GM12878 (cell line): Measurements from ENCODE around the gene MALSU1. TPM values are rescaled to one million over a fixed set of nuclear protein-coding genes. Genes with fewer than 3 reads are reported as not detected.

Experiments used
- ATAC-seq: fragments of 200-7000 bp; cut with Tn5 transposase; 3 replicates; pipeline ENCODE4 v1.9.1; 2020; ENCODE audit warnings: mild to moderate bottlenecking, moderate library complexity
- BruUV-seq: library from RNA; stranded (reverse); fragments of 400-500 nt; replicated peaks from 2 replicates; lab custom pipeline; 2021; lab: Mats Ljungman, UMichigan
- CTCF ChIA-PET: fragments of 300-600 bp; sonication (Branson Sonifier 250); formaldehyde crosslinking; extraction: SDS; loops from one replicate; lab custom pipeline; 2021; ENCODE audit warnings: inconsistent platforms; lab: Yijun Ruan, JAX
- POLR2A ChIA-PET: fragments of 350-600 bp; formaldehyde crosslinking; extraction: SDS; loops from one replicate; lab custom pipeline; 2021; ENCODE audit warnings: inconsistent platforms; lab: Charles Lee
- RAD21 ChIA-PET: fragments of 300-600 bp; sonication (Branson Sonifier 250); formaldehyde crosslinking; loops from one replicate; lab custom pipeline; 2023; ENCODE audit warnings: antibody characterized with exemption; ENCODE audit not compliant: unreplicated experiment; lab: Charles Lee
- SMC1A ChIA-PET: fragments of 300-600 bp; sonication (Branson Sonifier 250); formaldehyde crosslinking; loops from one replicate; lab custom pipeline; 2023; ENCODE audit not compliant: unreplicated experiment, uncharacterized antibody; lab: Charles Lee
- DNase-seq: peaks from one replicate; pipeline ENCODE4 v3.0.0-alpha.2; 2011; ENCODE audit warnings: low read depth, low spot score
- FAIRE-seq: peaks from 3 replicates; lab custom pipeline; 2011; peaks lifted over from hg19 to GRCh38; lab: Jason Lieb, UNC
- H2AFZ ChIP-seq: 2 replicates; pipeline ENCODE4 v1.6.0; 2011; ENCODE audit warnings: low read depth, low read length, control low read depth; ENCODE audit not compliant: control insufficient read depth
- H3K27ac ChIP-seq: 2 replicates; pipeline ENCODE4 v1.5.1; 2011; ENCODE audit warnings: control low read depth; ENCODE audit not compliant: control insufficient read depth, insufficient read depth
- H3K27me3 ChIP-seq, 2 experiments: replicated peaks in 1 of 2; 2 replicates each; pipeline versions ENCODE4 v1.6.0 to v1.6.1; 2011; ENCODE audit warnings: low read length in 1 of 2; ENCODE audit not compliant: control insufficient read depth in 2 of 2, insufficient read depth in 2 of 2
- H3K36me3 ChIP-seq, 2 experiments: 2 replicates each; pipeline ENCODE4 v1.5.1; 2011; ENCODE audit warnings: low read length in 1 of 2; ENCODE audit not compliant: control insufficient read depth in 2 of 2, insufficient read depth in 2 of 2
- H3K4me1 ChIP-seq: 2 replicates; pipeline ENCODE4 v1.6.1; 2011; ENCODE audit warnings: mild to moderate bottlenecking, low read length, moderate library complexity, mixed read lengths; ENCODE audit not compliant: control insufficient read depth, insufficient read depth
- H3K4me2 ChIP-seq: 2 replicates; pipeline ENCODE4 v1.6.0; 2011; ENCODE audit warnings: control low read depth; ENCODE audit not compliant: control insufficient read depth, insufficient read depth
- H3K4me3 ChIP-seq: fragments of 200-600 bp; sonication (generic); 2 replicates; pipeline ENCODE4 v1.5.1; 2016
- H3K79me2 ChIP-seq: 2 replicates; pipeline ENCODE4 v1.6.0; 2011; ENCODE audit warnings: low read length; ENCODE audit not compliant: control insufficient read depth, insufficient read depth
- H3K9ac ChIP-seq: 2 replicates; pipeline ENCODE4 v1.8.0; 2011; ENCODE audit warnings: low read length, control low read depth, mixed read lengths; ENCODE audit not compliant: control insufficient read depth, insufficient read depth
- H3K9me3 ChIP-seq: replicated peaks from 3 replicates; pipeline ENCODE4 v1.5.1; 2011; ENCODE audit warnings: mild to moderate bottlenecking, low read length; ENCODE audit not compliant: control insufficient read depth, insufficient read depth
- H4K20me1 ChIP-seq: 2 replicates; pipeline ENCODE4 v1.6.0; 2011; ENCODE audit not compliant: control insufficient read depth, insufficient read depth
- ELK1 ChIP-seq: IDR thresholded peaks from 2 replicates; pipeline ENCODE4 v1.6.1; 2012; ENCODE audit warnings: low read depth, low read length, improper control_type of control experiment
- ETV6 ChIP-seq, 2 experiments: fragments of 450-650 bp in 1 of 2; IDR thresholded peaks in 1 of 2; conservative IDR thresholded peaks in 1 of 2; 2 replicates each; pipeline ENCODE4 v1.6.1; 2014; ENCODE audit warnings: antibody characterized with exemption in 1 of 2, borderline replicate concordance in 1 of 2, low read depth in 1 of 2, mild to moderate bottlenecking in 1 of 2, moderate library complexity in 1 of 2
- FOXK2 ChIP-seq: fragments of 450-650 bp; IDR thresholded peaks from 2 replicates; pipeline ENCODE4 v1.6.1; 2017; ENCODE audit warnings: mild to moderate bottlenecking, moderate library complexity
- HCFC1 ChIP-seq: fragments of 150-350 bp; IDR thresholded peaks from 2 replicates; pipeline ENCODE4 v1.6.1; 2014; ENCODE audit warnings: low read length
- KDM1A ChIP-seq: fragments of 200-600 bp; sonication (generic); IDR thresholded peaks from 2 replicates; pipeline ENCODE4 v1.6.1; 2016; ENCODE audit warnings: borderline replicate concordance
- MXI1 ChIP-seq: fragments of 150-350 bp; IDR thresholded peaks from 2 replicates; pipeline ENCODE4 v1.6.1; 2011; ENCODE audit warnings: low read depth, mild to moderate bottlenecking, inconsistent platforms, low read length, improper control_type of control experiment
- NFXL1 ChIP-seq: fragments of 450-650 bp; IDR thresholded peaks from 2 replicates; pipeline ENCODE4 v1.6.1; 2017; ENCODE audit warnings: antibody characterized with exemption, mild to moderate bottlenecking, borderline replicate concordance
- NR2F1 ChIP-seq: fragments of 450-650 bp; conservative IDR thresholded peaks from 2 replicates; pipeline ENCODE4 v1.6.1; 2017; ENCODE audit warnings: mild to moderate bottlenecking
- SKIL ChIP-seq: fragments of 450-650 bp; IDR thresholded peaks from 2 replicates; pipeline ENCODE4 v1.6.1; 2017; ENCODE audit warnings: mild to moderate bottlenecking, low read depth, inconsistent platforms; ENCODE audit not compliant: poor library complexity, severe bottlenecking
- SPI1 ChIP-seq: IDR thresholded peaks from 2 replicates; pipeline ENCODE4 v1.6.1; 2011; ENCODE audit warnings: low read depth, mild to moderate bottlenecking, low read length, moderate library complexity, borderline replicate concordance; ENCODE audit not compliant: insufficient read depth
- SUZ12 ChIP-seq: fragments of 200-600 bp; sonication (generic); IDR thresholded peaks from one replicate; pipeline ENCODE4 v1.6.1; 2018; ENCODE audit warnings: antibody characterized with exemption, mild to moderate bottlenecking; ENCODE audit not compliant: unreplicated experiment
- ZNF622 ChIP-seq: fragments of 450-650 bp; IDR thresholded peaks from 2 replicates; pipeline ENCODE4 v1.6.1; 2017; ENCODE audit warnings: mild to moderate bottlenecking, inconsistent platforms
- ZSCAN29 ChIP-seq: fragments of 450-650 bp; IDR thresholded peaks from 2 replicates; pipeline ENCODE4 v1.6.1; 2017; ENCODE audit warnings: mild to moderate bottlenecking, moderate library complexity
- WGBS: methylation state at CpG from one replicate; pipeline ENCODE4 v1.1.6; 2016; ENCODE audit warnings: low lambda C conversion rate; ENCODE audit not compliant: insufficient replicate concordance, insufficient coverage; ENCODE audit errors: missing lambda C conversion rate; 5-methylcytosine and 5-hydroxymethylcytosine counted together
- in situ Hi-C: fragments of 300-500 bp; cut with MboI; formaldehyde crosslinking; loops from 9 replicates; pipeline ENCODE4 v1.14.3; 2018; ENCODE audit warnings: mixed read lengths
- intact Hi-C: fragments of 100-400 bp; cut with micrococcal nuclease; formaldehyde crosslinking; loops from one replicate; pipeline ENCODE4 v1.14.2; 2022; ENCODE audit not compliant: unreplicated experiment
- polyA plus RNA-seq, 11 experiments: library from polyadenylated mRNA; depleted of rRNA in 4 of 11; unstranded in 6 of 11; stranded (reverse) in 5 of 11; fragments of >200 nt; fragmentation: Nextera tagmentation in 4 of 11; fragmentation: Illumina TruSeq in 1 of 11; extraction: Ambion mirVana in 4 of 11; extraction: Trizol in 1 of 11; gene quantifications; 1 replicate in 1 of 11; 2 replicates in 10 of 11; pipeline versions ENCODE4 v1.2.1 to v1.2.3, GENCODE V29; 2011 to 2016; ENCODE audit warnings: inconsistent platforms in 2 of 11, missing spikeins in 2 of 11, low read depth in 1 of 11
- total RNA-seq, 4 experiments: library from RNA; depleted of rRNA in 3 of 4; stranded (reverse); fragments of >200 nt in 3 of 4; fragmentation: Illumina TruSeq in 1 of 4; extraction: Trizol in 1 of 4; gene quantifications; 2 replicates each; pipeline versions ENCODE4 v1.2.1 to v1.2.3, GENCODE V29; 2013 to 2021
- TF ChIP-seq, protein P1 (sequence below): fragments of 450-650 bp; formaldehyde crosslinking; IDR thresholded peaks from 2 replicates; pipeline ENCODE4 v1.4.0; 2022; ENCODE audit warnings: mild to moderate bottlenecking, moderate library complexity
- TF ChIP-seq, protein P2 (sequence below): IDR thresholded peaks from 2 replicates; pipeline ENCODE4 v1.6.1; 2011; ENCODE audit warnings: low read depth, low read length, improper control_type of control experiment, borderline replicate concordance
- TF ChIP-seq, protein P3 (sequence below): IDR thresholded peaks from 2 replicates; pipeline ENCODE4 v1.6.1; 2012; ENCODE audit warnings: low read depth, low read length, improper control_type of control experiment

The MALSU1 gene
- total and polyA plus RNA-seq, 10 of the 15 experiments (the other 5 are each of a cell fraction or from before 2014, with no cell fraction given) = 8.5 to 159 (median 73.7) TPM

DNA sequence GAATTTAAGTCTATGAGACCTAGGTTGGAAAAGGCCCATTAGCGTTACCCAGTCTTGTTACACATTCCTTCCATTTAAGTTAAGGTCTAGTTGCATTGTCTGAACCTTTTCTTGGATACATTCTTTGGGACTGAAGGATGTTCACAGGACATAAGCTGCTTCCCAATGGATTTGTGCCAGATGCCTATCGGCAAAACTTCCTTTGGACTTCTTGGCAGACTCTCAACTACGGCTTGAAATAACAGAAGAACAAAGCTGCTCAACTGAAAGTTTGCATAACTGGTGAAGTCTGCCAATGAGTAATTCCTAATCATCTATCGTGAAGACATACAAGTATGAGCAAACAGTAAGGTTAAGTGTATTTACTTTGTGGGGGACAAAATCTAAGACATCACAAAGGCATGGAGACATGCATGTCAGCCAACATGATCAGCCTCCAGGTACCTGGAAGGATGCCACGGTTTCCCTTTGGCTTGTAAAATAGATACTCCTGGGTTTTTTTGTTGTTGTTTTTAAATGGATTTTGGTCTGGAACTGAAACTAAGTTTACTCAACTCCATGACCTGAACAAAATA, 35.4 kb downstream of the MALSU1 start:
- ATAC-seq (no peak), DNase-seq (no peak), FAIRE-seq (no peak)
- WGBS = 68% methylated on average over 5 of the region's 5 CpGs
- Histone ChIP-seq H3K79me2 (no peaks in the 10 kb centered on the region), H3K4me3 (no peak overlapping the region), H3K4me2 (no peak overlapping the region), H3K27ac (no peak overlapping the region), H3K36me3 (peaks cover 3 to 32% of the 10 kb centered on the region in 2 experiments), H4K20me1 (no peaks in the 10 kb centered on the region), H3K9me3 (no peaks in the 10 kb centered on the region), H3K9ac (no peak overlapping the region), H3K27me3 (no peaks in the 10 kb centered on the region), H2AFZ (no peak overlapping the region), H3K4me1 (no peaks in the 10 kb centered on the region)
- RAD21 ChIA-PET = no interaction called here
- POLR2A ChIA-PET = no interaction called here
- CTCF ChIA-PET = interaction anchor here (1.2 kb wide), 1 partner anchor 23 kb away, joined by 4 read pairs; no protein-coding TSS in a partner anchor
- BruUV-seq = TSS peak; percentile 33
- SMC1A ChIA-PET = interaction anchor here (1.7 kb wide), 1 partner anchor 15 kb away, joined by 5 read pairs; no protein-coding TSS in a partner anchor
- intact Hi-C loops = no loop called here
- in situ Hi-C loops = no loop called here
- TF ChIP-seq SPI1 = no peak
- TF ChIP-seq ELK1 = no peak
- no peak for TF ChIP-seq ZSCAN29
- TF ChIP-seq, protein P1, sequence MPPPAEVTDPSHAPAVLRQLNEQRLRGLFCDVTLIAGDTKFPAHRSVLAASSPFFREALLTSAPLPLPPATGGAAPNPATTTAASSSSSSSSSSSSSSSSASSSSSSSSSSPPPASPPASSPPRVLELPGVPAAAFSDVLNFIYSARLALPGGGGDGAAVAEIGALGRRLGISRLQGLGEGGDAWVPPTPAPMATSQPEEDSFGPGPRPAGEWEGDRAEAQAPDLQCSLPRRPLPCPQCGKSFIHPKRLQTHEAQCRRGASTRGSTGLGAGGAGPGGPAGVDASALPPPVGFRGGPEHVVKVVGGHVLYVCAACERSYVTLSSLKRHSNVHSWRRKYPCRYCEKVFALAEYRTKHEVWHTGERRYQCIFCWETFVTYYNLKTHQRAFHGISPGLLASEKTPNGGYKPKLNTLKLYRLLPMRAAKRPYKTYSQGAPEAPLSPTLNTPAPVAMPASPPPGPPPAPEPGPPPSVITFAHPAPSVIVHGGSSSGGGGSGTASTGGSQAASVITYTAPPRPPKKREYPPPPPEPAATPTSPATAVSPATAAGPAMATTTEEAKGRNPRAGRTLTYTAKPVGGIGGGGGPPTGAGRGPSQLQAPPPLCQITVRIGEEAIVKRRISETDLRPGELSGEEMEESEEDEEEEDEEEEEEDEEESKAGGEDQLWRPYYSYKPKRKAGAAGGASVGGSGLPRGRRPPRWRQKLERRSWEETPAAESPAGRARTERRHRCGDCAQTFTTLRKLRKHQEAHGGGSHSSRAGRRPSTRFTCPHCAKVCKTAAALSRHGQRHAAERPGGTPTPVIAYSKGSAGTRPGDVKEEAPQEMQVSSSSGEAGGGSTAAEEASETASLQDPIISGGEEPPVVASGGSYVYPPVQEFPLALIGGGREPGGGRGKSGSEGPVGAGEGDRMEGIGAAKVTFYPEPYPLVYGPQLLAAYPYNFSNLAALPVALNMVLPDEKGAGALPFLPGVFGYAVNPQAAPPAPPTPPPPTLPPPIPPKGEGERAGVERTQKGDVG (CRISPR knock-in tag) = no peak
- TF ChIP-seq HCFC1 = no peak
- TF ChIP-seq FOXK2 = no peak
- TF ChIP-seq ETV6 (conservative IDR thresholded peaks at IDR 0.05 in 1 of 2, IDR thresholded peaks at IDR 0.05 in 1 of 2; ENCODE audit: borderline replicate concordance in 1 of 2, low read depth in 1 of 2) = no peak
- TF ChIP-seq ZNF622 = no peak
- TF ChIP-seq, protein P2, sequence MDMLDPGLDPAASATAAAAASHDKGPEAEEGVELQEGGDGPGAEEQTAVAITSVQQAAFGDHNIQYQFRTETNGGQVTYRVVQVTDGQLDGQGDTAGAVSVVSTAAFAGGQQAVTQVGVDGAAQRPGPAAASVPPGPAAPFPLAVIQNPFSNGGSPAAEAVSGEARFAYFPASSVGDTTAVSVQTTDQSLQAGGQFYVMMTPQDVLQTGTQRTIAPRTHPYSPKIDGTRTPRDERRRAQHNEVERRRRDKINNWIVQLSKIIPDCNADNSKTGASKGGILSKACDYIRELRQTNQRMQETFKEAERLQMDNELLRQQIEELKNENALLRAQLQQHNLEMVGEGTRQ = no peak
- no peak for TF ChIP-seq NR2F1
- TF ChIP-seq KDM1A = no peak
- no peak for TF ChIP-seq SKIL
- TF ChIP-seq SUZ12 = no peak
- no peak for TF ChIP-seq MXI1
- no peak for TF ChIP-seq NFXL1
- TF ChIP-seq, protein P3, sequence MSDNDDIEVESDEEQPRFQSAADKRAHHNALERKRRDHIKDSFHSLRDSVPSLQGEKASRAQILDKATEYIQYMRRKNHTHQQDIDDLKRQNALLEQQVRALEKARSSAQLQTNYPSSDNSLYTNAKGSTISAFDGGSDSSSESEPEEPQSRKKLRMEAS = no peak
